Gastroesophageal sphincter (tissue), 4 donors: ENCODE data around the gene TMEFF2. TPM values are rescaled to one million over a fixed set of nuclear protein-coding genes. Genes with fewer than 3 reads are reported as not detected.

Experiments used
- ATAC-seq: fragments of 150-250 bp; one replicate; pipeline ENCODE4 v1.9.1; 2016; ENCODE audit warnings: mild to moderate bottlenecking, moderate library complexity
- H3K27ac ChIP-seq, 4 donors: fragments of 200-600 bp; sonication (generic) in 3 of 4; 1 replicate in 3 of 4; 2 replicates in 1 of 4; pipeline ENCODE4 v1.5.1; 2016 to 2019
- H3K27me3 ChIP-seq: fragments of 200-600 bp; sonication (generic); one replicate; pipeline ENCODE4 v1.5.1; 2019
- H3K36me3 ChIP-seq, 2 donors: fragments of 200-600 bp; sonication (generic); one replicate each; pipeline ENCODE4 v1.5.1; 2019; ENCODE audit warnings: control low read depth in 1 of 2
- H3K4me1 ChIP-seq, 3 donors: fragments of 200-600 bp; sonication (generic); 1 replicate in 2 of 3; 2 replicates in 1 of 3; pipeline ENCODE4 v1.5.1; 2016 to 2019; ENCODE audit warnings: control low read depth in 2 of 3
- H3K4me3 ChIP-seq, 2 donors: fragments of 200-600 bp; sonication (generic); one replicate each; pipeline ENCODE4 v1.5.1; 2019; ENCODE audit warnings: mild to moderate bottlenecking in 1 of 2, moderate library complexity in 1 of 2
- H3K9me3 ChIP-seq, 3 donors: fragments of 200-600 bp; sonication (generic); one replicate each; pipeline ENCODE4 v1.5.1; 2017 to 2019; ENCODE audit warnings: control low read depth in 2 of 3
- EP300 ChIP-seq: sonication (generic); formaldehyde crosslinking; IDR thresholded peaks from one replicate; pipeline ENCODE4 v1.6.1; 2017; ENCODE audit warnings: antibody characterized with exemption, mild to moderate bottlenecking
- POLR2A ChIP-seq, 2 donors: fragments of 450-650 bp; IDR thresholded peaks; one replicate each; pipeline ENCODE4 v1.6.1; 2017; ENCODE audit warnings: antibody characterized with exemption in 2 of 2, mild to moderate bottlenecking in 2 of 2, moderate library complexity in 1 of 2
- POLR2AphosphoS5 ChIP-seq: sonication (generic); formaldehyde crosslinking; IDR thresholded peaks from one replicate; pipeline ENCODE4 v1.6.1; 2017; ENCODE audit warnings: antibody characterized with exemption
- WGBS, 2 donors: methylation state at CpG; one replicate each; pipeline ENCODE4 v1.1.5; 2018; ENCODE audit warnings: low coverage in 1 of 2; 5-methylcytosine and 5-hydroxymethylcytosine counted together
- total RNA-seq, 4 donors: library from RNA; depleted of rRNA; stranded (reverse); fragments of >200 nt; gene quantifications; one replicate each; pipeline ENCODE4 v1.1.0, GENCODE V29; 2016
- TF ChIP-seq, protein P1 (sequence below), 4 experiments: fragments of 200-600 bp in 2 of 4; fragments of 450-650 bp in 2 of 4; sonication (generic) in 1 of 4; IDR thresholded peaks; one replicate each; pipeline ENCODE4 v1.5.1; 2017 to 2019; ENCODE audit warnings: antibody characterized with exemption in 4 of 4, mild to moderate bottlenecking in 2 of 4, moderate library complexity in 2 of 4

TMEFF2 gene
- total RNA-seq, 4 donors from 2014 or later, result 0.42 to 3.0 (median 0.83) TPM

DNA sequence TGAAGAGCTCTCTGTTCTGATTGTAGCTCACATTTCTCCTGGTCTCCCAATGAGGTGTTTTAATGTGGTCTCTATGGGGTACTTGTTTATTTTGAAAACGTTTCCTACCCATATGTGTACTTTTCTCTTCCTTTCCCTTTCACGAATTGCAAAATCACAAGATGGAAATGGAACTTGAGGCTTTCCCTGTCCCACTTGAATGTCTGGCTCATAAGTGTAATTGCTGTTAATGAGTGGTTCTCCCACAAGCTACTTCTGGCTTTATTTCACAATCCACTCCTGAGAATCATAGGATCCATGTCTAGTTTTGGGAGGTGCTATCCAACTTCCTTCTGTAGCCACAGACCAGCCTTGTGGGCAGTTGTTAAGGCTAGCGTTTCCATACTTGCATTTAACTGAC, 266.7 kb downstream of the TMEFF2 start:
- TF ChIP-seq, protein P1, sequence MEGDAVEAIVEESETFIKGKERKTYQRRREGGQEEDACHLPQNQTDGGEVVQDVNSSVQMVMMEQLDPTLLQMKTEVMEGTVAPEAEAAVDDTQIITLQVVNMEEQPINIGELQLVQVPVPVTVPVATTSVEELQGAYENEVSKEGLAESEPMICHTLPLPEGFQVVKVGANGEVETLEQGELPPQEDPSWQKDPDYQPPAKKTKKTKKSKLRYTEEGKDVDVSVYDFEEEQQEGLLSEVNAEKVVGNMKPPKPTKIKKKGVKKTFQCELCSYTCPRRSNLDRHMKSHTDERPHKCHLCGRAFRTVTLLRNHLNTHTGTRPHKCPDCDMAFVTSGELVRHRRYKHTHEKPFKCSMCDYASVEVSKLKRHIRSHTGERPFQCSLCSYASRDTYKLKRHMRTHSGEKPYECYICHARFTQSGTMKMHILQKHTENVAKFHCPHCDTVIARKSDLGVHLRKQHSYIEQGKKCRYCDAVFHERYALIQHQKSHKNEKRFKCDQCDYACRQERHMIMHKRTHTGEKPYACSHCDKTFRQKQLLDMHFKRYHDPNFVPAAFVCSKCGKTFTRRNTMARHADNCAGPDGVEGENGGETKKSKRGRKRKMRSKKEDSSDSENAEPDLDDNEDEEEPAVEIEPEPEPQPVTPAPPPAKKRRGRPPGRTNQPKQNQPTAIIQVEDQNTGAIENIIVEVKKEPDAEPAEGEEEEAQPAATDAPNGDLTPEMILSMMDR (IDR thresholded peaks at IDR 0.05), result no peak
- TF ChIP-seq POLR2A (IDR thresholded peaks at IDR 0.05), result no peak
- no peak for TF ChIP-seq EP300
- TF ChIP-seq POLR2AphosphoS5, result no peak
- 38 to 46% methylated on average over 2 to 3 of the region's 3 CpGs for WGBS, 2 donors
- no peaks in the 10 kb centered on the region for H3K27me3 ChIP-seq
- H3K4me3 ChIP-seq, result no peak overlapping the region
- peak overlapping the region in 3 of 4 donors; percentile 4 to 50 (median 8) for H3K27ac ChIP-seq
- no peaks in the 10 kb centered on the region for H3K9me3 ChIP-seq
- no peak for ATAC-seq
- no peaks in the 10 kb centered on the region for H3K36me3 ChIP-seq
- peaks cover 5 to 12% (median 8%) of the 10 kb centered on the region in 3 donors for H3K4me1 ChIP-seq

DNA sequence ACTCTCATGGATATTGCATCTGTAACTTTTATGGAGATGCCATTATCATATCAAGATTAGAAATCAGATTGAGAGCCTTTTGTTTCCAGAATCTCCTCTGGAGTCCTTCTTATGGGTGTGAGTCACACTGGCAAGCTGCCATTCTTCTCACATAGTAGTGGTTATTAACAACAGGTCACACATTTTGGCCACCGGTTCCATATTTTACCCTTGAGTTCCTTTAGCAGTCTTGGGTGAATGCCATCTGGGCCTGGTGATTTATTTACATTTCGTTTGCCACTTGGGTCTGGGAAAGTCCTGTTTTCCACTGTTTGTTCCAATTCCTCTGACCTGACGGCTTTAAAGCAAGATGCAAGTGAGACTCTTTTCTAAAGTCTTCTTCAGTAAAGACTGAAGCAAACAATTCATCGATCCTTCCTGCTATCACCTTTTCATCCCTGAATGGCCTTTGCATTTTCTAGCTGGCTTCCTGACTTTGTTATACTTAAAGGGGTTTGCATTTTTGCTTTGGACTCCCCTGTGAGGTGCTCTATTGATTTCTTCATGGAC, 267.3 kb downstream of the TMEFF2 start:
- Histone ChIP-seq H3K27ac (peak overlapping the region in 3 of 4 donors; percentile 4 to 50 (median 8)), H3K9me3 (no peaks in the 10 kb centered on the region), H3K36me3 (no peaks in the 10 kb centered on the region), H3K4me1 (peaks cover 5 to 12% (median 8%) of the 10 kb centered on the region in 3 donors), H3K4me3 (no peak overlapping the region), H3K27me3 (no peaks in the 10 kb centered on the region)
- peak; percentile 69 for ATAC-seq
- TF ChIP-seq EP300, result no peak
- TF ChIP-seq POLR2AphosphoS5, result peak; percentile 54
- TF ChIP-seq POLR2A (IDR thresholded peaks at IDR 0.05), result no peak
- TF ChIP-seq, protein P1 (IDR thresholded peaks at IDR 0.05), result no peak
- WGBS, 2 donors, result 18 to 25% methylated on average over 4 of the region's 4 CpGs

DNA sequence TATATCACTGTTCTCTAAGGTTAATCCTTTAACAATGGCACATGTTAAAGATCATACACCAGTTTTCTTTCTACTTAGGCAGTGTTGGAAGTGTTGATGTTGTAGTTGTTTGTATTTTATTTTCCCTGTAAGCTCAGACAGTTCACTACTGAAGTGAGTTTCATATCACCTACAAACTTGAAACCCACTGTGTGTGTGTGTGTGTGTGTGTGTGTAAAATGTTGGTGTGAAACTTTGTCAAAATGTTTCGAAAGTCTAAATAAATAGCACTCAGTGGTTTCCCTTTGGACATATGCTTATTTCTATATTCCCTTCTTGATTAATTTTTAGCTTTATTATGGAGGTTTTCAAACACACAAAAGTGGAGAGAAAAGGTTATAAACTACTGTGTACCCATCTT, 268.1 kb downstream of the TMEFF2 start:
- no peak overlapping the region for H3K27ac ChIP-seq

DNA sequence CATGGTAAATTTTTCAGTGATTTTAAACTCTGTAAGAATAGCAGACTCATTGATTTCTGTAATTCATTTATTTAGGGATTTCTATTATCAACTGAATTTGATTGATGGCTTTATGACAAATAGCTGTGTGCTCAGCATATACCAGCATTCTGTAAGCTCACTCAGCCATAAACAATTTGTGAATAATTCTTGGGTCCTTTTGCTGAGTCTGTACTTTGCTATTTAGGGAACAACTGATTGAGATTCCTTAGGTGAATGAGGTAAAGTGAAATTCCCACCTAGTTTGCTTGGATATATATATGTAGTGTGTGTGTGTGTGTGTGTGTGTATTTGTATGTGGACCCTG, 271.1 kb downstream of the TMEFF2 start:
- Histone ChIP-seq H3K27ac (no peak overlapping the region), H3K36me3 (no peaks in the 10 kb centered on the region), H3K4me1 (peaks cover 5 to 12% (median 8%) of the 10 kb centered on the region in 3 donors), H3K9me3 (no peaks in the 10 kb centered on the region), H3K27me3 (no peaks in the 10 kb centered on the region), H3K4me3 (no peak overlapping the region)
- no peak for TF ChIP-seq POLR2A (IDR thresholded peaks at IDR 0.05)
- TF ChIP-seq EP300, result no peak
- no peak for TF ChIP-seq POLR2AphosphoS5
- TF ChIP-seq, protein P1 (IDR thresholded peaks at IDR 0.05), result no peak
- ATAC-seq, result no peak

More for the DNA sequence above, 268.1 kb downstream of the TMEFF2 start:
- 56 to 90% methylated on average over 1 of the region's 1 CpG for WGBS, 2 donors
- no peaks in the 10 kb centered on the region for H3K27me3 ChIP-seq
- no peak for ATAC-seq
- H3K9me3 ChIP-seq, result no peaks in the 10 kb centered on the region
- no peaks in the 10 kb centered on the region for H3K36me3 ChIP-seq
- TF ChIP-seq POLR2AphosphoS5 (no peak), POLR2A (IDR thresholded peaks at IDR 0.05) (no peak), EP300 (no peak)
- TF ChIP-seq, protein P1 (IDR thresholded peaks at IDR 0.05), result no peak
- no peak overlapping the region for H3K4me3 ChIP-seq
- H3K4me1 ChIP-seq, result peaks cover 5 to 12% (median 8%) of the 10 kb centered on the region in 3 donors
